PC-3 (cell line): Measurements from ENCODE around the gene GIN1.

Experiments used
- CTCF ChIP-seq: fragments of 300-600 bp; sonication (generic); conservative IDR thresholded peaks from 2 replicates; pipeline ENCODE4 v1.5.1; 2017; ENCODE audit warnings: antibody characterized with exemption, low read depth, mild to moderate bottlenecking, low read length
- EZH2 ChIP-seq: fragments of 300-600 bp; sonication (generic); IDR thresholded peaks from one replicate; pipeline ENCODE4 v1.6.1; 2017; ENCODE audit warnings: antibody characterized with exemption, mild to moderate bottlenecking, low read length; ENCODE audit not compliant: unreplicated experiment

- no peak for TF ChIP-seq CTCF
- no peak for TF ChIP-seq EZH2
Measured at GRCh38 chr5:103036601-103037000, 83.3 kb downstream of the GIN1 start.
